Brain microvascular endothelial cell (primary cell): ENCODE measurements around the gene SLC38A2.
A peak's percentile ranks its signal among the peaks of the same experiment; 100 is the strongest.
"Not testable (repeated sequence)": the region's sequence is repeated elsewhere in the genome, so short reads cannot be mapped to it uniquely, and the experiment has no call there.

Experiments used
- DNase-seq: peaks from one replicate; pipeline ENCODE4 v3.0.0-alpha.2; 2020
- H3K27ac ChIP-seq: fragments of 250-450 bp; sonication (Bioruptor Pico); 2 replicates; pipeline ENCODE4 v1.5.1; 2020; ENCODE audit warnings: mild to moderate bottlenecking, moderate library complexity
- H3K27me3 ChIP-seq: fragments of 250-450 bp; sonication (Bioruptor Pico); replicated peaks from 2 replicates; pipeline ENCODE4 v1.5.1; 2020; ENCODE audit warnings: mild to moderate bottlenecking
- H3K36me3 ChIP-seq: fragments of 250-450 bp; sonication (Bioruptor Pico); replicated peaks from 2 replicates; pipeline ENCODE4 v1.5.1; 2020; ENCODE audit warnings: mild to moderate bottlenecking
- H3K4me3 ChIP-seq: 2 replicates; pipeline ENCODE4 v1.5.1; 2011; ENCODE audit warnings: low read depth, mild to moderate bottlenecking, control low read depth, low read length, moderate library complexity
- CTCF ChIP-seq: IDR thresholded peaks from 2 replicates; pipeline ENCODE4 v1.5.1; 2011; ENCODE audit warnings: low read depth, mild to moderate bottlenecking, moderate library complexity, low read length, control low read depth, inconsistent platforms; ENCODE audit errors: missing control alignments
- in situ Hi-C: cut with HindIII; loops from 2 replicates; pipeline ENCODE4 v1.10.0; 2017; ENCODE audit warnings: low sequenced_read_pairs, low pct_ligation_motif_present

SLC38A2 gene

GRCh38 chr12:46400406-46400805 is 27.8 kb upstream of the SLC38A2 start:
- DNase-seq: no peak
- H3K27me3 ChIP-seq: no peaks in the 10 kb centered on the region
- no peaks in the 10 kb centered on the region for H3K36me3 ChIP-seq
- H3K4me3 ChIP-seq: no peak overlapping the region
- TF ChIP-seq CTCF: no peak
- H3K27ac ChIP-seq: no peak overlapping the region
- in situ Hi-C loops: no loop called here

- H3K27ac ChIP-seq, H3K27me3 ChIP-seq, H3K4me3 ChIP-seq, H3K36me3 ChIP-seq, DNase-seq, in situ Hi-C loops: not testable (repeated sequence)
These were observed 27.1 kb upstream of the SLC38A2 start for GRCh38 chr12:46399461-46400248.

- in situ Hi-C loops: no loop called here
- no peak overlapping the region for H3K27ac ChIP-seq
- no peaks in the 10 kb centered on the region for H3K27me3 ChIP-seq
- H3K36me3 ChIP-seq: no peaks in the 10 kb centered on the region
- DNase-seq: no peak
- no peak for TF ChIP-seq CTCF
- H3K4me3 ChIP-seq: no peak overlapping the region
These were observed 24.3 kb upstream of the SLC38A2 start for GRCh38 chr12:46396826-46397225.

- Histone ChIP-seq H3K27ac (no peak overlapping the region), H3K27me3 (no peaks in the 10 kb centered on the region), H3K36me3 (no peaks in the 10 kb centered on the region), H3K4me3 (no peak overlapping the region)
- in situ Hi-C loops: no loop called here
- DNase-seq: no peak
- no peak for TF ChIP-seq CTCF
These were observed 22.8 kb upstream of the SLC38A2 start for GRCh38 chr12:46395388-46395787.

- peak; percentile 65 for DNase-seq
- H3K27me3 ChIP-seq: no peaks in the 10 kb centered on the region
- no peak overlapping the region for H3K27ac ChIP-seq
- no peaks in the 10 kb centered on the region for H3K36me3 ChIP-seq
- in situ Hi-C loops: no loop called here
- no peak for TF ChIP-seq CTCF
- H3K4me3 ChIP-seq: no peak overlapping the region
These were observed 19.1 kb upstream of the SLC38A2 start for GRCh38 chr12:46391630-46392029.

- no peaks in the 10 kb centered on the region for H3K36me3 ChIP-seq
- H3K27ac ChIP-seq: no peak overlapping the region
- no peak for DNase-seq
- in situ Hi-C loops: no loop called here
- TF ChIP-seq CTCF: no peak
- no peaks in the 10 kb centered on the region for H3K27me3 ChIP-seq
- H3K4me3 ChIP-seq: no peak overlapping the region
These were observed 18.3 kb upstream of the SLC38A2 start for GRCh38 chr12:46390881-46391280.
